GM19455 (cell line): ENCODE data around the gene ABHD4.
"Not testable (repeated sequence)": the region's sequence is repeated elsewhere in the genome, so short reads cannot be mapped to it uniquely, and the experiment has no call there.

Source experiments
- ATAC-seq: cut with Tn5 transposase; IDR thresholded peaks from one replicate; pipeline ENCODE4 v1.9.1; 2021; ENCODE audit not compliant: unreplicated experiment

ABHD4 gene

GRCh38 chr14:22623047-22623446, 24.9 kb downstream of the ABHD4 start:
- ATAC-seq = no peak

- no peak for ATAC-seq
Measured at GRCh38 chr14:22626590-22626989, 28.5 kb downstream of the ABHD4 start.

- no peak for ATAC-seq
Measured at GRCh38 chr14:22627506-22628263, 29.6 kb downstream of the ABHD4 start.

GRCh38 chr14:22629361-22629760, 31.3 kb downstream of the ABHD4 start:
- ATAC-seq = no peak

- ATAC-seq = no peak
Measured at GRCh38 chr14:22630066-22630465, 32.0 kb downstream of the ABHD4 start.

GRCh38 chr14:22630486-22630885, 32.4 kb downstream of the ABHD4 start:
- no peak for ATAC-seq

GRCh38 chr14:22634233-22634900, 36.3 kb downstream of the ABHD4 start:
- ATAC-seq = no peak

GRCh38 chr14:22635980-22636379, 37.9 kb downstream of the ABHD4 start:
- ATAC-seq = not testable (repeated sequence)

- no peak for ATAC-seq
Measured at GRCh38 chr14:22640192-22640591, 42.1 kb downstream of the ABHD4 start.

- ATAC-seq = no peak
Measured at GRCh38 chr14:22641846-22642245, 43.7 kb downstream of the ABHD4 start.

- ATAC-seq = no peak
Measured at GRCh38 chr14:22644305-22644635, 46.2 kb downstream of the ABHD4 start, which contains the start of gene OR6J1. Gene OR6J1 (minus strand): TSS chr14:22644352. CDS start chr14:22634811, 9,541 bp downstream.

GRCh38 chr14:22646570-22647254, 48.6 kb downstream of the ABHD4 start:
- no peak for ATAC-seq

- ATAC-seq = no peak
Measured at GRCh38 chr14:22648506-22648905, 50.4 kb downstream of the ABHD4 start.

- no peak for ATAC-seq
Measured at GRCh38 chr14:22650046-22650739, 52.1 kb downstream of the ABHD4 start.

- no peak for ATAC-seq
Measured at GRCh38 chr14:22650960-22651521, 52.9 kb downstream of the ABHD4 start.

GRCh38 chr14:22651586-22651985, 53.5 kb downstream of the ABHD4 start:
- no peak for ATAC-seq

- no peak for ATAC-seq
Measured at GRCh38 chr14:22653012-22653621, 55.0 kb downstream of the ABHD4 start.

- no peak for ATAC-seq
Measured at GRCh38 chr14:22656226-22656625, 58.1 kb downstream of the ABHD4 start.

- ATAC-seq = no peak
Measured at GRCh38 chr14:22656945-22657731, 59.0 kb downstream of the ABHD4 start.

GRCh38 chr14:22657861-22658260, 59.8 kb downstream of the ABHD4 start:
- no peak for ATAC-seq
